ENCODE results near the gene AVEN. TPM values are rescaled to one million over a fixed set of nuclear protein-coding genes. Genes with fewer than 3 reads are reported as not detected.

AVEN gene
- total and polyA plus RNA-seq, 9 of the 15 experiments (the other 6 are each of a cell fraction or from before 2014, with no cell fraction given), result 1.5 to 6.4 (median 4.7) TPM

DNA sequence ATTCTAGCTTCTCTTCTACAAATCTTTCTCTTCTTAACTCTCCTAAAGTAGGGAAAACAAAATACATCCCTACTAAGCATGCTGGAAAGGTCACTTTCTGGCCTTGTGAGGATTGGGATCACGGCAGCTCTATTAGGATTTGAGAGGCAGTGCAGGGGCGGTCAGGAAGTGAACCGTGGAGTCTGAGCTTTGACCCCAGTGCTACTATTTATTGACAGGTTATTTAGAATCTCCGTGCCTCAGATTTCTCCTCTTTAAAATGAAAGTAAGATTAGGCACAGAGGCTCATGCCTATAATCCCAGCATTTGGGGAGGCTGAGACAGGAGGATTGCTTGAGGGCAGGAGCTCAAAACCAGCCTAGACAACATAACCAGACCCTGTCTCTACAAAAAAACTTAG lies 112.7 kb downstream of the AVEN start:
- Histone ChIP-seq H4K20me1 (replicated peaks; ENCODE audit: control insufficient read depth, insufficient read depth, low read length) (no peaks in the 10 kb centered on the region), H3K27me3 (ENCODE audit: control insufficient read depth in 2 of 2, insufficient read depth in 2 of 2, low read length in 2 of 2) (no peaks in the 10 kb centered on the region; a peak in 2 of 5 replicates), H3K27ac (ENCODE audit: extremely low read depth, low read depth, low read length) (no peak overlapping the region), H3K9ac (ENCODE audit: insufficient read depth in 1 of 2, low read depth in 2 of 2, low read length in 2 of 2) (no peak overlapping the region), H2AFZ (ENCODE audit: low read depth, low read length) (no peak overlapping the region), H3K79me2 (ENCODE audit: control insufficient read depth, insufficient read depth, low read length) (no peaks in the 10 kb centered on the region), H3K36me3 (ENCODE audit: control insufficient read depth, insufficient read depth, low read length) (no peaks in the 10 kb centered on the region), H3K4me2 (ENCODE audit: insufficient read depth, low read length) (no peak overlapping the region), H3K4me1 (replicated peaks in 1 of 2; ENCODE audit: control insufficient read depth in 2 of 2, insufficient read depth in 2 of 2, low read length in 2 of 2) (no peaks in the 10 kb centered on the region), H3K9me1 (ENCODE audit: control insufficient read depth, insufficient read depth, low read length) (no peaks in the 10 kb centered on the region), H3K4me3 (no peak overlapping the region), H3K9me3 (replicated peaks; ENCODE audit: control insufficient read depth, insufficient read depth, low read depth, low read length) (no peaks in the 10 kb centered on the region)
- no TSS peak for BruUV-seq (replicated peaks)
- in situ Hi-C loops (cut with MboI), result no loop called here
- FAIRE-seq, result no peak
- CTCF ChIA-PET (ENCODE audit: low intra/inter-chr PET ratio), result no interaction called here
- no peak for DNase-seq (ENCODE audit: extremely low read depth in 1 of 4, low spot score in 3 of 4)
- POLR2A ChIA-PET, result no interaction called here
- intact Hi-C loops (cut with micrococcal nuclease), result no loop called here
- no peak for ATAC-seq
- 4% methylated on average over 4 of the region's 4 CpGs for WGBS (ENCODE audit: insufficient coverage, low coverage, missing lambda C conversion rate)
- TF ChIP-seq, protein P1, sequence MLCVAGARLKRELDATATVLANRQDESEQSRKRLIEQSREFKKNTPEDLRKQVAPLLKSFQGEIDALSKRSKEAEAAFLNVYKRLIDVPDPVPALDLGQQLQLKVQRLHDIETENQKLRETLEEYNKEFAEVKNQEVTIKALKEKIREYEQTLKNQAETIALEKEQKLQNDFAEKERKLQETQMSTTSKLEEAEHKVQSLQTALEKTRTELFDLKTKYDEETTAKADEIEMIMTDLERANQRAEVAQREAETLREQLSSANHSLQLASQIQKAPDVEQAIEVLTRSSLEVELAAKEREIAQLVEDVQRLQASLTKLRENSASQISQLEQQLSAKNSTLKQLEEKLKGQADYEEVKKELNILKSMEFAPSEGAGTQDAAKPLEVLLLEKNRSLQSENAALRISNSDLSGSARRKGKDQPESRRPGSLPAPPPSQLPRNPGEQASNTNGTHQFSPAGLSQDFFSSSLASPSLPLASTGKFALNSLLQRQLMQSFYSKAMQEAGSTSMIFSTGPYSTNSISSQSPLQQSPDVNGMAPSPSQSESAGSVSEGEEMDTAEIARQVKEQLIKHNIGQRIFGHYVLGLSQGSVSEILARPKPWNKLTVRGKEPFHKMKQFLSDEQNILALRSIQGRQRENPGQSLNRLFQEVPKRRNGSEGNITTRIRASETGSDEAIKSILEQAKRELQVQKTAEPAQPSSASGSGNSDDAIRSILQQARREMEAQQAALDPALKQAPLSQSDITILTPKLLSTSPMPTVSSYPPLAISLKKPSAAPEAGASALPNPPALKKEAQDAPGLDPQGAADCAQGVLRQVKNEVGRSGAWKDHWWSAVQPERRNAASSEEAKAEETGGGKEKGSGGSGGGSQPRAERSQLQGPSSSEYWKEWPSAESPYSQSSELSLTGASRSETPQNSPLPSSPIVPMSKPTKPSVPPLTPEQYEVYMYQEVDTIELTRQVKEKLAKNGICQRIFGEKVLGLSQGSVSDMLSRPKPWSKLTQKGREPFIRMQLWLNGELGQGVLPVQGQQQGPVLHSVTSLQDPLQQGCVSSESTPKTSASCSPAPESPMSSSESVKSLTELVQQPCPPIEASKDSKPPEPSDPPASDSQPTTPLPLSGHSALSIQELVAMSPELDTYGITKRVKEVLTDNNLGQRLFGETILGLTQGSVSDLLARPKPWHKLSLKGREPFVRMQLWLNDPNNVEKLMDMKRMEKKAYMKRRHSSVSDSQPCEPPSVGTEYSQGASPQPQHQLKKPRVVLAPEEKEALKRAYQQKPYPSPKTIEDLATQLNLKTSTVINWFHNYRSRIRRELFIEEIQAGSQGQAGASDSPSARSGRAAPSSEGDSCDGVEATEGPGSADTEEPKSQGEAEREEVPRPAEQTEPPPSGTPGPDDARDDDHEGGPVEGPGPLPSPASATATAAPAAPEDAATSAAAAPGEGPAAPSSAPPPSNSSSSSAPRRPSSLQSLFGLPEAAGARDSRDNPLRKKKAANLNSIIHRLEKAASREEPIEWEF (CRISPR knock-in tag; IDR thresholded peaks at IDR 0.05), result no peak
- TF ChIP-seq, protein P2, sequence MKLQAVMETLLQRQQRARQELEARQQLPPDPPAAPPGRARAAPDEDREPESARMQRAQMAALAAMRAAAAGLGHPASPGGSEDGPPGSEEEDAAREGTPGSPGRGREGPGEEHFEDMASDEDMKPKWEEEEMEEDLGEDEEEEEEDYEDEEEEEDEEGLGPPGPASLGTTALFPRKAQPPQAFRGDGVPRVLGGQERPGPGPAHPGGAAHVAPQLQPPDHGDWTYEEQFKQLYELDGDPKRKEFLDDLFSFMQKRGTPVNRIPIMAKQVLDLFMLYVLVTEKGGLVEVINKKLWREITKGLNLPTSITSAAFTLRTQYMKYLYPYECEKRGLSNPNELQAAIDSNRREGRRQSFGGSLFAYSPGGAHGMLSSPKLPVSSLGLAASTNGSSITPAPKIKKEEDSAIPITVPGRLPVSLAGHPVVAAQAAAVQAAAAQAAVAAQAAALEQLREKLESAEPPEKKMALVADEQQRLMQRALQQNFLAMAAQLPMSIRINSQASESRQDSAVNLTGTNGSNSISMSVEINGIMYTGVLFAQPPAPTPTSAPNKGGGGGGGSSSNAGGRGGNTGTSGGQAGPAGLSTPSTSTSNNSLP (IDR thresholded peaks at IDR 0.05; ENCODE audit: borderline replicate concordance, low read depth, low read length), result no peak
- TF ChIP-seq ZNF668 (CRISPR knock-in tag; IDR thresholded peaks at IDR 0.05) (no peak), SIRT6 (IDR thresholded peaks at IDR 0.05; ENCODE audit: low read depth, low read length) (no peak), RAD21 (CRISPR knock-in tag; conservative IDR thresholded peaks at IDR 0.05 in 1 of 2, IDR thresholded peaks at IDR 0.05 in 1 of 2) (no peak)
- TF ChIP-seq, protein P3, sequence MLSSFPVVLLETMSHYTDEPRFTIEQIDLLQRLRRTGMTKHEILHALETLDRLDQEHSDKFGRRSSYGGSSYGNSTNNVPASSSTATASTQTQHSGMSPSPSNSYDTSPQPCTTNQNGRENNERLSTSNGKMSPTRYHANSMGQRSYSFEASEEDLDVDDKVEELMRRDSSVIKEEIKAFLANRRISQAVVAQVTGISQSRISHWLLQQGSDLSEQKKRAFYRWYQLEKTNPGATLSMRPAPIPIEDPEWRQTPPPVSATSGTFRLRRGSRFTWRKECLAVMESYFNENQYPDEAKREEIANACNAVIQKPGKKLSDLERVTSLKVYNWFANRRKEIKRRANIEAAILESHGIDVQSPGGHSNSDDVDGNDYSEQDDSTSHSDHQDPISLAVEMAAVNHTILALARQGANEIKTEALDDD (IDR thresholded peaks at IDR 0.05), result no peak
- TF ChIP-seq, protein P4, sequence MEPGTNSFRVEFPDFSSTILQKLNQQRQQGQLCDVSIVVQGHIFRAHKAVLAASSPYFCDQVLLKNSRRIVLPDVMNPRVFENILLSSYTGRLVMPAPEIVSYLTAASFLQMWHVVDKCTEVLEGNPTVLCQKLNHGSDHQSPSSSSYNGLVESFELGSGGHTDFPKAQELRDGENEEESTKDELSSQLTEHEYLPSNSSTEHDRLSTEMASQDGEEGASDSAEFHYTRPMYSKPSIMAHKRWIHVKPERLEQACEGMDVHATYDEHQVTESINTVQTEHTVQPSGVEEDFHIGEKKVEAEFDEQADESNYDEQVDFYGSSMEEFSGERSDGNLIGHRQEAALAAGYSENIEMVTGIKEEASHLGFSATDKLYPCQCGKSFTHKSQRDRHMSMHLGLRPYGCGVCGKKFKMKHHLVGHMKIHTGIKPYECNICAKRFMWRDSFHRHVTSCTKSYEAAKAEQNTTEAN (CRISPR knock-in tag; IDR thresholded peaks at IDR 0.05), result no peak
